Breast epithelium (tissue), 3 donors: ENCODE results near the gene ZNF385A.

Experiments used
- CTCF ChIP-seq, 3 donors: fragments of 450-650 bp; IDR thresholded peaks; one replicate each; pipeline ENCODE4 v1.5.1; 2016 to 2017; ENCODE audit warnings: antibody characterized with exemption in 3 of 3, mild to moderate bottlenecking in 3 of 3, moderate library complexity in 3 of 3
- POLR2A ChIP-seq: fragments of 450-650 bp; IDR thresholded peaks from one replicate; pipeline ENCODE4 v1.6.1; 2016; ENCODE audit warnings: antibody characterized with exemption, mild to moderate bottlenecking, moderate library complexity
- POLR2AphosphoS5 ChIP-seq, 3 donors: sonication (generic); formaldehyde crosslinking; IDR thresholded peaks; one replicate each; pipeline ENCODE4 v1.6.1; 2017; ENCODE audit warnings: antibody characterized with exemption in 3 of 3

- no peak for TF ChIP-seq POLR2AphosphoS5 (IDR thresholded peaks at IDR 0.05)
- no peak for TF ChIP-seq CTCF (IDR thresholded peaks at IDR 0.05)
- TF ChIP-seq POLR2A, result no peak
These were observed 8.7 kb upstream of the ZNF385A start for GRCh38 chr12:54393207-54393609.
